Heart left ventricle (tissue), 13 donors: ENCODE results near the gene NPHP3.

Experiments
- CTCF ChIP-seq, 12 donors: fragments of 200-600 bp; sonication (generic) in 4 of 12; IDR thresholded peaks; one replicate each; pipeline versions ENCODE4 v1.5.0 to v1.8.0; 2018 to 2022; ENCODE audit warnings: antibody characterized with exemption in 12 of 12, mild to moderate bottlenecking in 5 of 12
- POLR2A ChIP-seq, 2 donors: fragments of 450-650 bp; IDR thresholded peaks; one replicate each; pipeline ENCODE4 v1.6.1; 2017; ENCODE audit warnings: antibody characterized with exemption in 2 of 2, mild to moderate bottlenecking in 2 of 2, moderate library complexity in 2 of 2
- donor health status: ischemic (EF 13 %, LVEDD 7.1; RV severe dilation, severe dysfunction).
- donor health status: DM: no; HTN: yes; CAD: no.
- donor health status: DM: no; HTN: no; CAD: no.
- donor health status: ischemic (EF 25% LVEDD 6.9; RV normal size, moderate dysfunction).
- donor health status: ischemic (EF 25% LVEDD 5.7; RV mildly dilated, moderate dysfunction).
- donor health status: ischemic (EF 35%, LVEDD 5.7; RV mildly dilated, moderate dysfunction).
- donor health status: nonischemic (EF 11% LVEDD 7.7; RV severe dilation, severe dysfunction).
- donor health status: DM: yes; HTN: yes; CAD: no.
- donor health status: PGD.
- donor health status: ischemic (EF 29% LVEDD 5.4; RV normal size, mild dysfunction).
- donor health status: nonischemic (EF 23%, LVEDD 6.1; RV moderate dilation, normal function).

DNA sequence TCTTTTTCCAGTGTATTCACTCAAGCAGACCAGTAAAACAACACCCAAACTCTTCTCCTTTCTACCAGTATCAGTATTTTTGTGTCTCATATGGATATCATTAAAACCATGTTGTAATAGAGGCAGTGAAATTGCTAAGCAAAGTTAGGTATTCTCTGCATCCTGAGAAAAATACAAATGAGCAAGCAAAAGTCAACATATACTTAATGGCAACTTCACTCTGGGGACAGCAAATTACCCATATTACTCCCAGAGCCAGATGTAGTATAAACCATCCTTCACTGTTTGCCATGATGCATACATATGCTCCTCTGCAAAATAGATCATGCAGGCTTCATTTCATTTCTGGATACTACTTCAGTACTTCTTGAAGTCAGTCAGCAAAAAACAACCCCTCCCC lies 40.0 kb downstream of the NPHP3 start:
- TF ChIP-seq CTCF (IDR thresholded peaks at IDR 0.05) (no peak), POLR2A (IDR thresholded peaks at IDR 0.05) (no peak)
